Mononuclear cell (primary cell): ENCODE measurements around the gene SHH. TPM values are rescaled to one million over a fixed set of nuclear protein-coding genes. Genes with fewer than 3 reads are reported as not detected.

Experiments
- H3K27me3 ChIP-seq: 2 replicates; pipeline ENCODE4 v1.6.0; 2011; ENCODE audit warnings: low read length, control low read depth; ENCODE audit not compliant: insufficient read depth
- H3K4me1 ChIP-seq: 2 replicates; pipeline ENCODE4 v1.5.1; 2011; ENCODE audit warnings: mild to moderate bottlenecking, low read length, control low read depth; ENCODE audit not compliant: insufficient read depth
- H3K4me3 ChIP-seq: 2 replicates; pipeline ENCODE4 v1.5.1; 2011; ENCODE audit warnings: mild to moderate bottlenecking, low read length, moderate library complexity
- H3K9me3 ChIP-seq: 2 replicates; pipeline ENCODE4 v1.5.1; 2011; ENCODE audit warnings: low read depth, mild to moderate bottlenecking, control low read depth, low read length
- total RNA-seq: library from RNA; depleted of rRNA; stranded (reverse); fragments of >200 nt; gene quantifications from one replicate; pipeline ENCODE4 v1.2.3, GENCODE V29; 2012

SHH gene
- total RNA-seq, 1 donor, result 0.10 TPM

DNA sequence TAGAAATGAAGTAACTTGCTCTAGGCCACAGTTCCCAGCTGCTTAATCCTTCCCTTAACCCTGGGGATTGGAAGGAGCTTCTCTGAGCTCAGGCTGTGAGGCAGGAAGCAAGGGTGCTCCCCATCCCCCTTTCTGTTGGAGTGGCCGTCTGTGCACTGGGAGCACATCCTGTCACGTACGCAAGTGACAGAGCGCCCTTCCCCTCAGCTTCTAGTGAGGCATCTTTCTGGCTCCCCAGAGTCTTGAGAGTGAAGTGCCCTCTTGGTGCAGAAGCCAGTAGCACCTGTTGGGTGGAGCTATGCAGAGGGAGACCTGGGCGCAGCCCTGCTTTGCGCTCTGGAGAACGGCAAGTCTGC is 47.8 kb downstream of the SHH start:
- Histone ChIP-seq H3K9me3 (no peaks in the 10 kb centered on the region), H3K27me3 (no peaks in the 10 kb centered on the region), H3K4me3 (no peak overlapping the region), H3K4me1 (peaks cover 47% of the 10 kb centered on the region)

GRCh38 chr7:155763691-155764437 is 48.4 kb downstream of the SHH start:
- H3K4me1 ChIP-seq, result peaks cover 47% of the 10 kb centered on the region
- no peaks in the 10 kb centered on the region for H3K27me3 ChIP-seq
- no peak overlapping the region for H3K4me3 ChIP-seq
- no peaks in the 10 kb centered on the region for H3K9me3 ChIP-seq

- H3K4me3 ChIP-seq, result no peak overlapping the region
- H3K4me1 ChIP-seq, result peaks cover 47% of the 10 kb centered on the region
- no peaks in the 10 kb centered on the region for H3K27me3 ChIP-seq
- no peaks in the 10 kb centered on the region for H3K9me3 ChIP-seq
Measured at GRCh38 chr7:155763122-155763521, 49.1 kb downstream of the SHH start.

DNA sequence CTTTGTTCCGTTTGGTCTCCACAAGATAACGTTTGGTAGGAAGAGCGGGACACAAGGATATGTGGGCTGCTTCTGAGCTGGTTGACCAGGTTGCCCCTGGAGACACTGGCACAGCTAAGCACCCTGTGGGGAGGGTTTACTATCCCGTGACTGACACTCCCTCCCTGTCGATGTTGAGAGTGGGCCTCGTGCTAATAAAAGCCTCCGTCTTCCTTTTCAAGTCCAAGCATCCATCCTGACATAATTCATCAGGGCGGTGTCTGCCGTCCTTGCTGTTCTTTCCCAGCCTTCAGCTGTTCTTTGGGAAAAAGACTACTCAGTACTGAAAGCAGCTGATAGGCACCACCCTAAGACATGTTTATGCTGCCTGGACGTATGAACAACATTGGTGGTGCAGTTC is 49.6 kb downstream of the SHH start:
- H3K9me3 ChIP-seq, result no peaks in the 10 kb centered on the region
- no peaks in the 10 kb centered on the region for H3K27me3 ChIP-seq
- H3K4me3 ChIP-seq, result no peak overlapping the region
- H3K4me1 ChIP-seq, result peaks cover 47% of the 10 kb centered on the region

DNA sequence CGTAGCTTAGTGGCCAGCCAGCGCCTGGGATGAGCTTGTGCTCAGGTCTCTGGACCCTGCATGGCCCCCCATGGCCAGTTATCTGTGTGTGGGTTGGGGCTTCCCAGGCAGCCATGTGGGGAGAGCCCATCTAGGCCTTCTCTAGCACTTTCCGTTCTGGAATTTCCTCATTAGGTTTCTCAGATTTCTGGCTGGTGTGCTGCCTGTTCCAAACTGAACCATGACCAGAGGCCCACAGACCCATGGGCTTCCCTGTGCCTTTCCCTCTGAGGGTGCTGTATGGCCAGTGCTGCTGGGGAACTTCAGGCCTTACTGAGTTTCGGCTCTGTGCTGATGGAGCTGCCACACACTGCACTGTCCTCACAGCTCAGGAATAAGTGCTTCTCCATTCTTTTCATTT is 50.2 kb downstream of the SHH start:
- Histone ChIP-seq H3K9me3 (no peaks in the 10 kb centered on the region), H3K4me3 (no peak overlapping the region), H3K27me3 (no peaks in the 10 kb centered on the region), H3K4me1 (peaks cover 48% of the 10 kb centered on the region)

DNA sequence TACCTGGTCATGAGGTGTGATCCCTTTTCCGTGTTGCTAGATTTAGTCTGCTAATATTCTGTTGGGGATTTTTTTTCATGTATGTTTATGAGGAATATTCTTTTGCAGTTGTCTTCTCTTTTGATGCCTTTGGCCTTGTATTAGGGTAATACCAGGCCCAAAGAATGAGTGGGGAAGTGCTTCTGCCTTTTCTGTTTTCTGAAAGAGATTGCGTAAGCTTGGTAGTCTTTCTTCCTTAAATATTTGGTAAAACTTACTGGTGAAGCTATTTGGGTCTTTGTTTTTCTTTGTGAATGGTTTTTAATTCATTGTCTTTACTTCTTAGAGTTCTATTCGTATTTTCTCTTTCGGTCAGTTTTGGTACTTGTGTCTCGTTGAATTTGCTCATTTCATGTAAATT is 51.1 kb downstream of the SHH start:
- Histone ChIP-seq H3K4me1 (peaks cover 55% of the 10 kb centered on the region), H3K4me3 (no peak overlapping the region), H3K9me3 (no peaks in the 10 kb centered on the region), H3K27me3 (no peaks in the 10 kb centered on the region)

DNA sequence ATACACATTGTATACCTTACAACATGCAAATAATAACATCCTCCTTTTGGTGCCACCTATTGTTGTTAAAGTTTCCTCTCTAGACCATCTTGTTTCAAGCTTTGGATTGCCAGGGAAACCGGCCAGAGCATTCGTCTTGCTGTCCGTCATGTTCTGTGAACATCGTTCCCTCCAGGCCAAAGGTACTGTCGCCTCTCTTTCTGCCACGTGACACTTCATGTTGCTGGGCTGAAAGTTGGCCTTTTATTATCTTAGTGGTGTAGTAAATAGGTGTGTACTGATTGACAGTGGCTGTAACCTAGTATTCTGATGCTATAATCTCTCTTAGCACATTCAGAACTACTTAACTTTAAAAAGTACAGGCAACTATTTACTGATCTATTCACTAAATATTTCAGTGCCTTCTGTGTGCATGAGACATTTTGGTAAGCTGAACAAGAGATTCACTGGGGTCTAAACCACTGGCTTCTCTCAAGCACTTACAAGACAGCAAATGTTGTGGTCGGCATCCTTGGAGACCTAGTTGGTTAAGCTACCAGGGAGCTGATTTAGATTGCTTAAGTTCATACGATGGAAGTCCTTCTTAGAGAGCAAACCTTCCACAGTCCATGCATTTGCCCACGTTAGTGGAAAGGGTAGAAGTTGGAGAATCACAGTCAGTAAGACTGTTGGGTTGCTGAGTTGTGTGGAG is 52.4 kb downstream of the SHH start:
- Histone ChIP-seq H3K27me3 (no peaks in the 10 kb centered on the region), H3K4me1 (peaks cover 63% of the 10 kb centered on the region), H3K4me3 (no peak overlapping the region), H3K9me3 (no peaks in the 10 kb centered on the region)

GRCh38 chr7:155758348-155758747 is 53.9 kb downstream of the SHH start:
- Histone ChIP-seq H3K27me3 (no peaks in the 10 kb centered on the region), H3K4me1 (peaks cover 59% of the 10 kb centered on the region), H3K9me3 (no peaks in the 10 kb centered on the region), H3K4me3 (no peak overlapping the region)

GRCh38 chr7:155756322-155756721 is 55.9 kb downstream of the SHH start:
- H3K9me3 ChIP-seq, result no peaks in the 10 kb centered on the region
- H3K4me3 ChIP-seq, result no peak overlapping the region
- H3K27me3 ChIP-seq, result no peaks in the 10 kb centered on the region
- H3K4me1 ChIP-seq, result peaks cover 49% of the 10 kb centered on the region

DNA sequence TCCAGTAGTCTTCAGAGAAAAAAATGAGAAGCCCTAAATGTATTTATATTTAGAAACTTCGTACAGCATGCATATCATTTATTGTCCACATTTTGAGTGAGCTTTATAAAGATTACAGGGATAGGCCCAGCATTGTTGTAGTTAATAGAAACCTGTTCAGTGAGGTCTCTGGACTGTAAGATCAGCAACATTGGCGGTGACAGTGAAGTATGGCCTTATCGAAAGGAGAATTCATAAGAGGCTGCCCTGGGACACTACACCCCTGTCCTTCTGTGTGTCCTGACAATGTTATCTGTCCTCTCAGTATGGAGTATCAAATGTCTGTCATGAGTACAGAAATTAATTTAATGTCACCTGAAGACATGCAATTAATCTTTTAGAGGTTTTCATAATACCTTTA is 57.2 kb downstream of the SHH start:
- Histone ChIP-seq H3K4me1 (peaks cover 37% of the 10 kb centered on the region), H3K27me3 (no peaks in the 10 kb centered on the region), H3K4me3 (no peak overlapping the region), H3K9me3 (no peaks in the 10 kb centered on the region)

DNA sequence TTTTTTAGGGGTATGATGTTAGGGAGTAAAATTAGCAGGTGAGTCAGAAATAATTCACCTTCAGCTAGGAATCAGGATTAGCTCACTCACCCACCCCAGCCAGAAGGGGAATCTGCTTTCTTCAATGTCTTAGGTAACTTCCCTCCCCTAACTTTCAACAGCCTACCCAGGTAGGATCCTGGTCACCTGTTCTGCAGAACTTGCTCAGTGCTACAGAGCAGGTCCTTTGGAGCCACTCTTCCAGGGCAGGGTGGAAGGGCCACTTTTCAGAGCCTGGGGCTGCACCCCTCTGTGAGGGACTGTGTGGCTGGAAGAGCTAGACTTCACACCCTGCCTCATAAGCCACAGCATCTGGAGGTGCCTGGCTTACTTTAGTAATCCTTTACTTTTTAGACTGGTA is 58.1 kb downstream of the SHH start:
- Histone ChIP-seq H3K27me3 (no peaks in the 10 kb centered on the region), H3K9me3 (no peaks in the 10 kb centered on the region), H3K4me1 (peaks cover 37% of the 10 kb centered on the region), H3K4me3 (no peak overlapping the region)

DNA sequence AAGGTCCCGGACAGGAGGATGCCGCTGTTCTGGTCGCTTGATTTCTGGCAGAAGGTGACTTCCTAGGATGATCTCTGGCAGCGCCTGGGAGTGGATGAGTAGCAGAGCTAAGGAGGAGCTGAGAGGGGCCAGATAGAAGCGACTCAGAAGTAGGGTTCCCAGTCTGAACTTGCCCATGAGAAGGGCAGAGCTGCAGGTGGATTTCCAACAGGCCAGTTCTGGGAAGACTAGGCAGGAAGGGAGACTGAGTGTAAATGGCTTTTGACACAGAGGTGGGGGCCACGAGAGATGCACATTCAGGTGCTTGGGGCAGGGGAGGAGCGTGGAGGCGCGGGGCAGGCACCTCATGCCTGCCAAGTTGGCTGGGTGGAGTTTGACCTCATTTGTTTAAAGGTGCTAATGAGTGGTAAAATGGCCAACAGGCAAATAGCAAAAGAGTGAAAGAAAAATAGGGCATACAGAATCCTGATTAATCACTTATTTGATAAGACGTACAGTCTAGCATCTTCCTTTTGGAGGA is 58.8 kb downstream of the SHH start:
- H3K4me1 ChIP-seq, result peaks cover 42% of the 10 kb centered on the region

GRCh38 chr7:155752756-155753445 is 59.4 kb downstream of the SHH start:
- H3K4me1 ChIP-seq, result peaks cover 43% of the 10 kb centered on the region
- H3K4me3 ChIP-seq, result no peak overlapping the region
- no peaks in the 10 kb centered on the region for H3K27me3 ChIP-seq
- no peaks in the 10 kb centered on the region for H3K9me3 ChIP-seq

More for the DNA sequence above, 58.8 kb downstream of the SHH start:
- Histone ChIP-seq H3K4me3 (no peak overlapping the region), H3K27me3 (no peaks in the 10 kb centered on the region), H3K9me3 (no peaks in the 10 kb centered on the region)

- no peak overlapping the region for H3K4me3 ChIP-seq
- no peaks in the 10 kb centered on the region for H3K27me3 ChIP-seq
- H3K4me1 ChIP-seq, result peaks cover 35% of the 10 kb centered on the region
- no peaks in the 10 kb centered on the region for H3K9me3 ChIP-seq
Measured at GRCh38 chr7:155751409-155751808, 60.9 kb downstream of the SHH start.
